GM12873 (cell line): ENCODE measurements around the gene OAS3.

Experiments used
- TF ChIP-seq, protein P1 (sequence below): IDR thresholded peaks from 2 replicates; pipeline ENCODE4 v1.5.1; 2012; ENCODE audit warnings: low read depth, mild to moderate bottlenecking, moderate library complexity, low read length, control low read depth; ENCODE audit not compliant: insufficient read depth; ENCODE audit errors: missing control alignments

The OAS3 gene

GRCh38 chr12:113010701-113011100 is 72.4 kb downstream of the OAS3 start:
- TF ChIP-seq, protein P1, sequence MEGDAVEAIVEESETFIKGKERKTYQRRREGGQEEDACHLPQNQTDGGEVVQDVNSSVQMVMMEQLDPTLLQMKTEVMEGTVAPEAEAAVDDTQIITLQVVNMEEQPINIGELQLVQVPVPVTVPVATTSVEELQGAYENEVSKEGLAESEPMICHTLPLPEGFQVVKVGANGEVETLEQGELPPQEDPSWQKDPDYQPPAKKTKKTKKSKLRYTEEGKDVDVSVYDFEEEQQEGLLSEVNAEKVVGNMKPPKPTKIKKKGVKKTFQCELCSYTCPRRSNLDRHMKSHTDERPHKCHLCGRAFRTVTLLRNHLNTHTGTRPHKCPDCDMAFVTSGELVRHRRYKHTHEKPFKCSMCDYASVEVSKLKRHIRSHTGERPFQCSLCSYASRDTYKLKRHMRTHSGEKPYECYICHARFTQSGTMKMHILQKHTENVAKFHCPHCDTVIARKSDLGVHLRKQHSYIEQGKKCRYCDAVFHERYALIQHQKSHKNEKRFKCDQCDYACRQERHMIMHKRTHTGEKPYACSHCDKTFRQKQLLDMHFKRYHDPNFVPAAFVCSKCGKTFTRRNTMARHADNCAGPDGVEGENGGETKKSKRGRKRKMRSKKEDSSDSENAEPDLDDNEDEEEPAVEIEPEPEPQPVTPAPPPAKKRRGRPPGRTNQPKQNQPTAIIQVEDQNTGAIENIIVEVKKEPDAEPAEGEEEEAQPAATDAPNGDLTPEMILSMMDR: no peak

- TF ChIP-seq, protein P1: no peak
Observed at GRCh38 chr12:113014565-113014964, 76.3 kb downstream of the OAS3 start.

DNA sequence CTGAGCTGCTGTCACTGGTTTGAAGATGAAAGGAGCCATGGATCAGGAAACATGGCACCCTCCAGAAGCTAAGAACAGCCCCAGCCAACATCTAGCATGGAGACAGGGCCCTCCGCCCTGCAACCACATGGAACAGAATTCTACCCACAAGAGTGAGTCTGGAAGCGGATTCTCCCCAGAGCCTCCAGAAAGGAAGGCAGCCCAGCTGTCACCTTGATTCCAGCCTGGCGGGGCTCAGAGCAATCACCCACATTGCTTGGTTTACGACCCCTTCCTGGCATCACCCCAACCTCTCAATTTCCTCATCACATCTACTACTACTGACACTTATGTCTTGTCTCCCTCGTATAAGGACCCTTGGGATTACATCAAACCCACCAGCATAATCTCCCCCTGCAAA is 78.5 kb downstream of the OAS3 start:
- TF ChIP-seq, protein P1: no peak

DNA sequence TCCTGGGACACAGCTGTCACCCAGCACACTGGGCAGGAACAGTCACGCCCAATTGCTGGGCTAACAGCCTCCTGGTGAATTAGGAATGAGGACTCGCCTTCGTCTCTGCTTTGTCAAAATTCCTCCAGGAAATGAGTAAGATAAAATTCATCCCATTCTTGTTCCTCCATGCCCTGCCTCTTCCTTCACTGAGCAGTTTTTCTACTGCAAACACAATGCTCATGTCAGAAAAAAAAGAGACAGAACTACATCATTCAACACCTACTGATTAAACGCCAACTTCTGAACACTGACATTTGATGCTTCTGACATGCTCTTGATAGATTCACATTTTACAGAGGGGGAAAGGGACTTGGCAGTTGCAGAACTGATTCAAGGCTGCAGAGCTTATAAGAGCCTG is 80.8 kb downstream of the OAS3 start:
- TF ChIP-seq, protein P1: no peak

- TF ChIP-seq, protein P1: no peak
Observed at GRCh38 chr12:113021500-113021899, 83.2 kb downstream of the OAS3 start.
